M059J (cell line): ENCODE results near the gene AKAP10. TPM values are rescaled to one million over a fixed set of nuclear protein-coding genes. Genes with fewer than 3 reads are reported as not detected.
"Not testable (repeated sequence)": the region's sequence is repeated elsewhere in the genome, so short reads cannot be mapped to it uniquely, and the experiment has no call there.

Experiments
- DNase-seq: peaks from one replicate; pipeline ENCODE4 v3.0.0-alpha.2; 2012; ENCODE audit warnings: low read depth
- total RNA-seq: library from RNA; depleted of rRNA; stranded (reverse); fragments of >200 nt; shearing (Covaris generic); gene quantifications from 2 replicates; pipeline ENCODE4 v1.2.3, GENCODE V29; 2014; rRNA removed

AKAP10 gene
- total RNA-seq, 1 experiment from 2014 or later, result 22.2 TPM

DNA sequence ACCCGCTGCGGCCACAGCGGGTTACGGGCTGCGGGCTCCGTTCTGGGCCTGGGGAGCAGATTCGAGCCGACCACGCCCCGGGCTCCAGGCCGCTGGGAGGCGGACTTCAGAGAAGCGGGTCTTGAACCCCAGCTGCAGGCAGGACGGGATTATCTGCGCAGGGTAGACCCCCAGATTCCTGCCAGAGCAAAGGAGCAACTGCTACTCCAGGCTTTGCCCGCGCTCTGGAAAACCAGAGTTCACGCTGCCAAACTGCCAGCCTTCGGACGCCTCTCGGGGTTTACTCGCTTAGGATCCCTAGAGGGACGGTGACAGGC, 109.6 kb downstream of the AKAP10 start:
- DNase-seq, result no peak

DNA sequence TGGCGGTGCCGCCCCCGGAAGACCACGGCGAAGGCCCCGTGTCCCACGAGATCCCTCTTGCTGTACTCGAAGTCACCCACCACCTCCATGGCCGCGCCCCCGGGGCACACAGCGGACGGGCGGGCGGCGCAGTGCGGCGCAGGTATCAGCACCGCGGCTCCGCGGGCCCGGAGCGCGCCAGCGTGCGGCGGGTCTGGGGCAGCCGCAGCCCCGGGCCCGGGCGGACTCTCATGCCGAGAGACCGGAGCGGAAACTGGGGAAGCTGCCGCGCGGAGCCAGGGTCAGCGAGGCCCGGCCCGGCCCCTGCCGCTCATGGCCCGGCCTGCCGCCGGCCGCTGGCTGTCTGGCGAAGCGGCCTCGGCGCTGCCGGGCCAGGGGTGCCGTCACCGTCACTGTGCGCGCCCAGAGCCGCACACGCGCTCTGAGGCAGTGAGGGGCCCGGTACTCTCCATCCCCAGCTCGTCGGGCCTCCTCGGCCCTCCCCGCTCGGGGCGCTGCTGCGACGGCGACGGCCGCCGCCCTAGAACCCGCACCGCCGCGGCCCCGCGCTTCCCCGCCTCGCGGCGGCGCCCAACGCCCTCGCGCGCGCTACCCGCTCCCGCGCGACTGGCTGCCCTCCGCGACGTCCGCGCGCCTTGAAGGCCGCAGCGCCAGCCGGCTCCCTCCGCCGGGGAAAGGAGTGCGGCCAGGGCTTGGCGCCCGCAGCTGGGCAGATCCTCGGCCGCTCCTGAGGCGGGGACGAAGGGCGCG, 110.1 kb downstream of the AKAP10 start, which contains the start of gene ULK2:
TSS of gene ULK2 (minus strand) at position 608 of the 750 bp plus-strand sequence. CDS start at position 89, 519 bp downstream.
- peak; percentile 40 for DNase-seq

DNA sequence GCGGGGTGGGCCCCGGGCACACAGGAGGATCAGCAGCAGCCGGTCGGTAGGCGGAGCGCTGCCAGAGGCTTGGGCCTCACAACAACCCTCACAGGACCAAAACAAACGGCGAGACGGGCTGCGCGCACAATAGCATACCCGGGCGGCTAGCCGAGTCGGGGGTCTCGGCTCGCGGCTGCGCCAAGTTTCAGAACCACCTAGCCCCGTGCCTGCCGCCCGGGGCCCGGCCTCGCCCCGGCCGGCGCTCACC, 110.6 kb downstream of the AKAP10 start:
- no peak for DNase-seq

DNA sequence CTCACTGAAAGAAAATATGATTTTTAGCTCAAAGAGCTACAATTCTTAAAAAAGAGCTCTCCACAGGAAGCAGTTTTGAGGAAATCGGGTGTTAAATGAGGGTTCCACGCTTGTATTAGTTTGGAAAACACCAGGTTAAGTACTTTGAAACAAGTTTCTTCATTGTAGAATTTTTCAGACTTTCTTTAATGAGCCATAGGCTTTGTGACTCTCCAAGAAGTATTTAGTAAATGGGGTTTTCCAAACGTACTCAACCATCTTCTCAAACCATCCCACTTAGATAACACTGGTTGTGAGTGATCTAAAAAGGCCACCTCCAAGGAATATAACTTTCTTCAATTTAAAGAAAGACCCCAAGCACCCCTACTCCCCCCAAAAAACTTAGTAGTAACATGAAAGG, 112.6 kb downstream of the AKAP10 start:
- DNase-seq, result no peak

DNA sequence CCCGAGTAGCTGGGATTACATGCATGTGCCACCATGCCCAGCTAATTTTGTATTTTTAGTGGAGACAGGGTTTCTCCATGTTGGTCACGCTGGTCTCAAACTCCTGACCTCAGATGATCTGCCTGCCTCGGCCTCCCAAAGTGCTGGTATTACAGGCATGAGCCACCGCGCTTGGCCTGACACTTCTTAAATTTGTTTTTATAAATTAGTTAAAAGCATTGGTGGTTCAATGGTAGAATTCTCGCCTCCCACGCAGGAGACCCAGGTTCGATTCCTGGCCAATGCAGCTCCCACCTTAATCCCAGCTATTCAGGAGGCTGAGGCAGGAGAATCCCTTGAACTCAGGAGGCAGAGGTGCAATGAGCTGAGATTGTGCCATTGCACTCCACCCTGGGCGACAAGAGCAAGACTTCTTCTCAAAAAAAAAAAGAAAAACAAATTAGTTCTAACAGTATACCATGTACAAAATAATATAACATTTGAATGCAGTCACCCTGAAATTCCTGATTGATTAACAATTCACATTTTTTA, 116.9 kb downstream of the AKAP10 start:
- not testable (repeated sequence) for DNase-seq

DNA sequence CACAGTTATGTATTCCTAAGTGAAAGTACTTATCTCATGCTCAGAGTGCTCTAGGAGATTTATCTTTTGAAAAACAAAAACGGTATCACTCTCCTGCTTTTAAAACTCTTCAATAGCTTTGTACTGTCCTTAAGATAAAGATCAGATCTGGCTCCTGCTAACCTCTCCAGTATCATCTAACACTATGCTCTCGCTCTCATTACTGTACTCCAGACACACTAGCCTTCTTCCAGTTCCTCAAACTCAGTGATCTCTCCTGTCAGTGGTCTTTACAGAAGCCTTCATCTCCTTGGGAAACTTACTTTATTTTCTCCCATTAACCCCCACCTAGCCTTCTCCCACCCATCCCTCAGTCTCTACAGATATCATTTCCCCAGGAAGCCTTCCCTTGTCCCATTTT, 120.0 kb downstream of the AKAP10 start:
- DNase-seq, result no peak

Other genes with a start within 250 kb of the AKAP10 start
- gene ALDH3A1, start 229.5 kb downstream of the AKAP10 start, total RNA-seq, result not detected in 2 replicates
- 2.5 and 10.0 TPM in 2 replicates for gene ULK2, start 109.9 kb downstream of the AKAP10 start, total RNA-seq
- gene SPECC1, start 31.5 kb upstream of the AKAP10 start, total RNA-seq, result 62.0 and 71.7 TPM in 2 replicates